ENCODE results near the gene TIAM1.

The TIAM1 gene

GRCh38 chr21:31162827-31163226, 181.2 kb downstream of the TIAM1 start:
- DNase-seq: no peak

DNA sequence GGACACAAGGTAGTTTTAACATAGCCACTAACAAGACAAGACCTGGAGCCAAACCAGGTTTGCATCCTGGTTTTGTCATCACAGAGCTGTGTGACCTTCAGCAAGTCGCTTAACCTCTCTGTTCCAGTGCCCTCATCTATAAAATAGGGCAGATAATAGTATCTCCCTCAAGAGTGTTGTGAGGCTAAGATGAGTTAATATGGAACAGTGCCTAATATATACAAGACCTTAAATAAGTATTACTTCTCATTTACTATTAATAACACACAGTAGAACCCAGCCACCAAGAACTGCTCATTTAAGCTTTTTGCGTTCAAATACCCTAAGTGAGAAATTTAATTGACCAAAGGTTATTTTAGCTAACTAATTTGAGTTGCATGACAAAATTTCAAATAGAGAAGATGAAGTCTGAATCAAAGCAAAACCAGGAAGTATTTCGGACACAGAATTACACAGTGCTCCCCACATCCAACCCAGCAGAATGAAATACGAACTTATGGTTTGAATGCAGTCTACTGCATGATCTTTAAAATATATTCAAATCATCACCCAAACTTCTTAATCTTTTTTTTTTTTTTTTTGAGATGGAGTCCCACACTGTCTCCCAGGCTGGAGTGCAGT, 181.9 kb downstream of the TIAM1 start:
- no peak for DNase-seq

DNA sequence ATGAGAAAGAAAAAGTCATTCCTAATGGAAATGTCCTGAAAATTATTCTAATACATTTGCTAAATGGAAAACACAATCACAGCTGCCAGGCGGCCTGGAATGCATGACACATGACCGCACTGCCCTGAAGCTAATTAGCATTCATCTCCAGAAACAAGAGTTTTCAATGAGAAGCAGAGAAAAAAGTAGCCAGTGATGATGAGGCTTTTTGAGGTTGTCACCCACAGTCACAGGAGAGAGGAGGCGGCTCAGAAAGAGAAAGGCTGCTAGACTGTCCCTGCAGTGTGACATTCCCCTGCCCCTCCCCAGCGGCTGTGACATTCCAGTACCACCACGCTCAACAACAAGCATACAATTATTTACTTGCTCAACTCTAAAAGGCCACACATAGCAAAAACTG, 182.9 kb downstream of the TIAM1 start:
- no peak for DNase-seq

DNA sequence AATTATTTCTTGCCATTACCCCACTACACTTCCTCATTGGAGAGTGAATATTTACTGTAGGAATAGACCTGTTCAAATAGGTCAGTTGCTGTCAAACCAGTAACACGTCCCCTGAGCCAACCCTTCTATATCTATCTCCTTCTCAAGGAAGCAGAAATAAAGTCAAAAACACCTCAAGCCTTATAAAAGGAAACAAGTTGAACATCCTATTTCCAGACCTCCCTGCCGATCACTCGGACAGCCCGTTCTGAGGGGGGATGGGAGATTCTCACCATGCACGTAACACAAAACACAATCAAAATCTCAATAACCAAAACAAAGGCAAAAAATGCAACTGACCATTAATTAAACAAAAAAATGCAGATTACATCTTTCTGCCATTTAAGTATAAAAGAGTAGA, 184.3 kb downstream of the TIAM1 start:
- no peak for DNase-seq

DNA sequence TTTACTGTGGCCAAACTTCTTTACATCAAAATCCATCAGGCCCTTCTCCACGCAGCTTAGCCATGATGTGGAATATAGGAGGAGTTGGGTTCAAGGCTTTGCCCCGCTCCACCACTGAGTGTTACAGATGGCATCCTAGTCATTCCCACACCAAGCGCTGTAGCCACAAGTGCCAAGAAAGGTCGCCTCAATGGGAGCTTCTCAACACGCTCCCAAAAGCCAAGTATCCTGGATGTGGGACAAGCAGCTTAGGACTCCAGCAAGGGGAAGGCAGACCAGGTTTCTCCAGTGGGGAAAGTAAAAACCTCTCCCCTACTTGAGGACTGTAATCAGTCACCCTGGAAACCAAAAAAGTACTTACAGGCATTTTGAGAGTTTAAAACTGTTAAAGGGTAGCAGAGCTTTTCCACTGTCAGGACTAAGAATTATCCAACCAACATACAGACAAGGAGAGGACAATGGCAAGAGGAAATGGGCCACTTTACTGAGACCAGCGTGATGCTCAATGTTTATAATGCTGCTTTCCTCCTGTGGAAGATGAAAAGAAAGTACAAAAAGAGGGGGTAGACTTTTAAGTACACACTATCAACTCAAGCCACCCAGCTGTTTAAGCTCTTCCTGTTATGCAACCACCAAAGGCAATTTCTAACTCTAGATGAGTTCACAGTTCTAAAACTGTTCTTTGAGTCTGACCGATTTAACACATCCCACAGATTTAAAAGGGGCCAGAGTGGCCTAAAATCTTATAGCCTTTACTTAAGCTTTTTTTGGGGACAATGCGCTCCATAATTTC, 185.1 kb downstream of the TIAM1 start:
- DNase-seq: peak; percentile 41

DNA sequence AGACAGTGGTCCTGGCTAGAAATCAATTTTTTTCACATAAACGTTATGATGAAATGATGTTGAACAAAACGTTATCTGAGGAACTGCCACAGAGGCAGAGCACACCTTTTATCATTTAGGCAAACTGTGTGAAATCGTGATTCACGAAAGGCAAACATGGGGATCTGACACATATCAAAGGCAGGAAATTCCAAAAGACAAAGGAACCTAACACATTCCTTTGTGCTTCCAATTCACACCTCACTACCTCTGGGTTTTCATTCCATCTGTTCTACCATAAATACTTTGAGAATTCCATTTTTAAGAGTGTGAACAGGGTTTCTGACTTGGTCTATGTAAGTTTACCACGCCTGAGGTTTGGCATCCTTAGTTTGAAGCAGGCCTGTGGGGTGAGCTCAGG, 186.3 kb downstream of the TIAM1 start:
- DNase-seq: no peak

GRCh38 chr21:31156662-31157061, 187.4 kb downstream of the TIAM1 start:
- DNase-seq: no peak

GRCh38 chr21:31156169-31156568, 187.9 kb downstream of the TIAM1 start:
- DNase-seq: no peak

DNA sequence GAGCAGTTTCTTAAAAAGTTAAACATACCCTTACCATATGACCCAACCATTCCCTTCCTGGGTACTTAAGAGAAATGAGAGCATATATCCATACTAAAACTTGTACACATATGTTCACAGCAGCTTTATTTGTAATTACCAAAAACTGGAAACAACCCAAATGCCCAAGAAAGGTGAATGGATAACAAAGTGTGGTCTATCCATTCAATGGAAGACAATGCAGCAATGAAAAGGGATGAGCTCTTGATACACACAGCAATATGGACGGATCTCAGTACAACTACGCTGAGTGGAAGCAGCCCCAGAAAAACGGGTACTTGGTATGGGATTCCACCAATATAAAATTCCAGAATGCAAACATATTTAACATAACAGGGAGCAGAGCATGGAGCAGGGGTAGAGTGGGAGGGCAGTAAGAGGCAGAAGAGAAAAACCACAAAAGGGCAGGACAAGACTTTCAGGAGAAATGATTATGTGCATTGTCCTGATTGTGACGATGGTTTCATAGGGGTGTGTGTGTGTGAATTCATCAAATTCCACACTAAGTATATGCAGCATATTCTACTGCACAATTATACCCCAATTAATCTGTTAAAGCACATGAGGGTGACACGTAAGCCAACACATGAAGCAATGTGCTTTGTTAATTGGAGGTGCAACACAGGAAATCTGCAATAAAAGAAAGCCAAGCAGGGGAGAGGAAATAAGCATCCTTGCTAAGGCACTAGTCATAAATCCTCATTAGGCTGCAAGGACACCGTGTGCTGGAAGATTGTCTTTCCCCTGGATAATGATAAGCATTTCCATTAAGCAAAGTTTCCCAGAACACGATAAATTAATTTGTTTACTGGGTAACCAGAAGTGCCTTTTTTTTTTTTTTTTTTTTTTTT, 192.7 kb downstream of the TIAM1 start:
- DNase-seq: no peak

DNA sequence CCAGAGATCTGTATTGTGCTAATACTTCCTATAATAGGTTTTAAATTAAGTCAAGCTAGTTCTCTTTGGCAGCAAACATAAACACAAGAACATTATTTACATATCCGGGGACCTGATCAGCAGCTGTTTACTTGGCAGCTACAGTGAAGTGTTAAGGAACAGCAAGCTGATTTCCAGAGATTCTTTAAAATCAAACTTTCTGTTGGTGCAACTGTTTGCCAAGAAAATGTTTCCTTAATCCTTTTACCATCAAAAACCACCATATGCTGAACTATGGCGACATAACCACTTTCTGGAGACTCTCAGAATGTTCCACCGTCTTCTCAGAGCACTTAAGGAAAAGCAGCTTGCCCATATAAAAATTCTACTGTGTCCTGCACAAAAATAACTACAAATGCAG, 198.8 kb downstream of the TIAM1 start:
- DNase-seq: no peak

GRCh38 chr21:31143036-31143435, 201.0 kb downstream of the TIAM1 start:
- DNase-seq: no peak

DNA sequence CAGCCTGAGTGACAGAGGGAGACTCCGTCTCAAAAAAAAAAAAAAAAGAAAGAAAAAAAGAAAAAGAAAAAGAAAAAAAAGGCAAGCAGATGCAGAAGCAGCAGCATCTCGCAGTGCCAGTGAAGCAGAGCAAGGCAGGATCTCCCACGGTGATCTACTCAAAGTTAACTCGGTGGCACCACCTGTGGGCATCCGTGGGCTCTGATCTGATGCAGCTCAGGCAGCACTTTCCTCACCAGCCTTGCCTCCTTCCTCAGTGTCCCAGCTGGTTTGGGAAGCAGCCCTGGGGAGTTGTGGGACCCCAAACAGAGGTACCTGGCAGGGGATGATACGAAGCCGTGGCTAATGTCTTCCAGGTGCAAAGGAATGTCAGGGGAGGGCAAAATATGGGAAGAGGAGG, 201.5 kb downstream of the TIAM1 start:
- DNase-seq: no peak

DNA sequence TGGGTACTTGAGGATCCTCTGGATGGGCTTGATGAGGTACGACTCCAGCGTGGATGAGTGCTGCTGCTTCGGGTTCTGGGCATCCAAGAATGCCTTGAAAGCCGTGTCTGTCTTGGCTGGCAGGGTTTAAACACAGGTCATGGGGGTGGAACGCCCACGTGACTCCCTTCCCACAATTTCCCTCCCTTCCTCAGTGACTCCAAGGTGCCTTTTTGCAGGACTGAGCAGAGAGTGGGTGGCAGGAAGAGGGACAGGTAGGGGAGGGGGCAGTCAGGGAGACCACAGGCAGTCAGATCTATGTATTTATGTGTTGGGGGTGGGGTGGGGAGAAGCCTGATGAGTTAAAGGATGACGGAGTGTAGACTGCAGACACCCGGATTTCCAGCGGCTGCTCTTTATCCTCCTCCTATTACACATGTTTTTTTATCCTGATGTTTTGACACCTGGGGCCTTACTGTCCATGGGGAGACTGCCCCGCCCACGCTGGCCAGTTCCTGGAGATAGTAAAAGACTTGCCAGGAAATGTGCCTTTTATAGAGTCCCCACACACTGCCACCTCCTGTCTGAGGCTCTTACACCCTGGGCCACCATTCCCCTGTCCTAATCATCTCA, 202.6 kb downstream of the TIAM1 start:
- DNase-seq: no peak

GRCh38 chr21:31140676-31141075, 203.4 kb downstream of the TIAM1 start:
- DNase-seq: no peak

GRCh38 chr21:31140025-31140424, 204.0 kb downstream of the TIAM1 start:
- DNase-seq: no peak

DNA sequence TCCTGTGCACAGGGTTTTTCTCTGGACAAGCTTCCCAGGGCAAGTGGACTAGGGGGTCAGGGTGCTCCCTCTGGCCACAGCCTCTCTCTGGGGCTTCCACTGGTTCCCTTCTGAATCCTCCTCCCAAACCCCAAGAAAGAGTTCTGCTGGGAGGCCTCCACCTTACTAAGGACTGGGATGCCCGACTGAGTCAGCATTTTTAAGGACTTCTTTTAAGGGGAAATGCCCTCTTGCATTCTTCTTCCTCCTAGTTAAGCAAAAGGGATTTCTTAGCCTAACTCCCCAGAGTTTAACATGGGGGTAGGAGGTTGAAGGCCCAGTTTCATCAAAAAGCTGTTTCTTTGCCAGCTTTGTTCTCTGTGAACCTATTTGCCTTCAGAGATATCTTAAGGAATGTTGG, 206.1 kb downstream of the TIAM1 start:
- DNase-seq: no peak

- no peak for DNase-seq
Measured at GRCh38 chr21:31136891-31137290, 207.2 kb downstream of the TIAM1 start.

GRCh38 chr21:31135531-31136184, 208.4 kb downstream of the TIAM1 start:
- no peak for DNase-seq

DNA sequence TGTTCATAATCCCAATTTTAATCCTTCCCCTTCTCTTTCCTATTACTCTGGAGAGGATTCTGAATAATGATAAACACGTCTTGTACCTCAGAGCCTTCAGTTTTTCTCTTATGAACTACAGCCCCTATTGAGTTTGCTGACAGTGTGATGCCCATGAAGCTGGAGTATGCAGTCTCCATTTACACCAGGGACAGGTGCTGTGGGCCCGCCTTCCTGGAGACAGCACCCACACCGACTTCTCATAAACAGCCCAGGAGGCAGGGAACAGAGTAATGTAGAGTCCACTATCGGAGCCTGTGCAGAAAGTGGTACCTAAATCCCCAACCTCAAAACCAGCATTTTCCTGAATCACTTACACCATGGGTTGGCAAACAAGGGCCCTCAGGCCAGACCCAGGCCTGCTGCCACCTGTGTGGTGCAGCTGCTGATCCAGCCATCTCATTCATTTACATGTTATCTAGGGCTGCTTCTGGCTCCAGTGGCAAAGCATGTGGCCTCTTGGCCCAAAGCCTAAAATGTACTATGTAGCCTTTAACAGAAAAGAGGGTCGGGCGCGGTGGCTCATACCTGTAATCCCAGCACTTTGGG, 210.7 kb downstream of the TIAM1 start:
- no peak for DNase-seq

- peak; percentile 82 for DNase-seq
Measured at GRCh38 chr21:31132574-31133242, 211.4 kb downstream of the TIAM1 start.

GRCh38 chr21:31130821-31131220, 213.2 kb downstream of the TIAM1 start:
- no peak for DNase-seq

DNA sequence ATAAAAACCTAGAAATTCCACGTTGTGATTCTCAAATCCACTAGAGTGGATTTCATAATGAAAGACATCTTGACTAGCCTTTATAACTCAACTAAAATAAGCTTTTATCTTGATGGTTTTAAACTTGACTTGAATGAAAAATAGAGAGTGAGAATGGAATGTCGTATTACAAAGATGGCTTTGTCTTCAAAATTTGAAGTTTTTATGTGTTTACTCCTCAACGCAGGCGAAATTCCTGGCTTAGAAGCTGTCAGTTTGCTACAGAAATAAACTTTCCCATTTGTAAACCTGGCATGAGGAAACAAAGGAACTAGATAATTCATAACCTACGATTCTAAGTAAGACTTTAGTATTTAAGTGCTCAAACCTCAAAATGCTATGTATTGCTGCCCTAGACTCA, 215.8 kb downstream of the TIAM1 start:
- no peak for DNase-seq

Measured in CD4-positive, alpha-beta T cell treated with Interleukin-21 for 1 hour (primary cell).